GM19468 (cell line): ENCODE measurements around the gene KCNQ5.

Experiments used
- ATAC-seq: cut with Tn5 transposase; IDR thresholded peaks from one replicate; pipeline ENCODE4 v1.9.1; 2021; ENCODE audit warnings: mild to moderate bottlenecking, moderate library complexity, moderate number of reproducible peaks; ENCODE audit not compliant: unreplicated experiment; ENCODE audit errors: extremely low read depth

KCNQ5 gene

GRCh38 chr6:73078908-73079610, 457.2 kb downstream of the KCNQ5 start:
- no peak for ATAC-seq

- ATAC-seq, result no peak
Measured at GRCh38 chr6:73079611-73079955, 457.7 kb downstream of the KCNQ5 start.

- peak; percentile 48 for ATAC-seq
Measured at GRCh38 chr6:73079978-73080377, 458.1 kb downstream of the KCNQ5 start.

GRCh38 chr6:73081955-73082354, 460.1 kb downstream of the KCNQ5 start:
- ATAC-seq, result no peak

- ATAC-seq, result no peak
Measured at GRCh38 chr6:73083886-73084285, 462.0 kb downstream of the KCNQ5 start.

GRCh38 chr6:73085443-73085871, 463.6 kb downstream of the KCNQ5 start:
- ATAC-seq, result no peak

GRCh38 chr6:73086726-73087125, 464.9 kb downstream of the KCNQ5 start:
- ATAC-seq, result no peak

- ATAC-seq, result no peak
Measured at GRCh38 chr6:73088138-73088813, 466.4 kb downstream of the KCNQ5 start.

- ATAC-seq, result no peak
Measured at GRCh38 chr6:73104921-73105320, 483.1 kb downstream of the KCNQ5 start.

GRCh38 chr6:73107016-73107415, 485.2 kb downstream of the KCNQ5 start:
- no peak for ATAC-seq

- ATAC-seq, result no peak
Measured at GRCh38 chr6:73108949-73109348, 487.1 kb downstream of the KCNQ5 start.

GRCh38 chr6:73109659-73110058, 487.8 kb downstream of the KCNQ5 start:
- ATAC-seq, result no peak

- ATAC-seq, result no peak
Measured at GRCh38 chr6:73116330-73116729, 494.5 kb downstream of the KCNQ5 start.

GRCh38 chr6:73121421-73121993, 499.6 kb downstream of the KCNQ5 start:
- no peak for ATAC-seq

GRCh38 chr6:73123632-73124329, 501.9 kb downstream of the KCNQ5 start:
- peak; percentile 42 for ATAC-seq

- peak; percentile 76 for ATAC-seq
Measured at GRCh38 chr6:73129653-73130443, 508.0 kb downstream of the KCNQ5 start.

GRCh38 chr6:73131706-73132105, 509.8 kb downstream of the KCNQ5 start:
- no peak for ATAC-seq

- no peak for ATAC-seq
Measured at GRCh38 chr6:73134588-73134987, 512.7 kb downstream of the KCNQ5 start.

- no peak for ATAC-seq
Measured at GRCh38 chr6:73139681-73140383, 518.0 kb downstream of the KCNQ5 start.

GRCh38 chr6:73143551-73143950, 521.7 kb downstream of the KCNQ5 start:
- ATAC-seq, result no peak
